ENCODE measurements around the gene MVK.
A peak's percentile ranks its signal among the peaks of the same experiment; 100 is the strongest.

MVK gene

GRCh38 chr12:109568486-109568885 is 5.1 kb upstream of the MVK start:
- no peak for DNase-seq

GRCh38 chr12:109571773-109572505 is 1.7 kb upstream of the MVK start:
- no peak for DNase-seq

- DNase-seq = no peak
Measured at GRCh38 chr12:109572506-109572845, 1.1 kb upstream of the MVK start.

GRCh38 chr12:109573914-109574244 is 285 bp downstream of the MVK start:
- DNase-seq = no peak

- no peak for DNase-seq
Measured at GRCh38 chr12:109575683-109576082, 2.1 kb downstream of the MVK start.

GRCh38 chr12:109577311-109577710 is 3.7 kb downstream of the MVK start:
- DNase-seq = no peak

- no peak for DNase-seq
Measured at GRCh38 chr12:109578330-109578927, 4.8 kb downstream of the MVK start.

- DNase-seq = no peak
Measured at GRCh38 chr12:109579639-109580038, 6.0 kb downstream of the MVK start.

- no peak for DNase-seq
Measured at GRCh38 chr12:109580272-109580671, 6.7 kb downstream of the MVK start.

- no peak for DNase-seq
Measured at GRCh38 chr12:109580684-109581333, 7.2 kb downstream of the MVK start.

- no peak for DNase-seq
Measured at GRCh38 chr12:109581334-109581691, 7.7 kb downstream of the MVK start.

- DNase-seq = no peak
Measured at GRCh38 chr12:109581856-109582255, 8.3 kb downstream of the MVK start.

GRCh38 chr12:109582636-109583035 is 9.0 kb downstream of the MVK start:
- DNase-seq = no peak

GRCh38 chr12:109583733-109584132 is 10.1 kb downstream of the MVK start:
- no peak for DNase-seq

- DNase-seq = peak; percentile 89
Measured at GRCh38 chr12:109586385-109587296, 13.0 kb downstream of the MVK start.

GRCh38 chr12:109587921-109588320 is 14.3 kb downstream of the MVK start:
- DNase-seq = no peak

GRCh38 chr12:109588461-109589239 is 15.1 kb downstream of the MVK start:
- no peak for DNase-seq

GRCh38 chr12:109589240-109589590 is 15.6 kb downstream of the MVK start:
- no peak for DNase-seq

GRCh38 chr12:109589691-109590245 is 16.2 kb downstream of the MVK start:
- DNase-seq = no peak

GRCh38 chr12:109590566-109590965 is 17.0 kb downstream of the MVK start:
- DNase-seq = no peak

- DNase-seq = no peak
Measured at GRCh38 chr12:109591041-109591440, 17.4 kb downstream of the MVK start.

- no peak for DNase-seq
Measured at GRCh38 chr12:109592195-109592904, 18.8 kb downstream of the MVK start.

Measured in DMS153 (cell line).